GM12872 (cell line): ENCODE measurements around the gene FGF3.

Experiments used
- CTCF ChIP-seq: IDR thresholded peaks from 3 replicates; pipeline ENCODE4 v1.5.1; 2011; ENCODE audit warnings: low read depth, mild to moderate bottlenecking, low read length, moderate library complexity; ENCODE audit not compliant: insufficient read depth

The FGF3 gene

GRCh38 chr11:69800278-69800677, 18.9 kb downstream of the FGF3 start:
- TF ChIP-seq CTCF: no peak

- no peak for TF ChIP-seq CTCF
Measured at GRCh38 chr11:69799582-69799981, 19.6 kb downstream of the FGF3 start.

- no peak for TF ChIP-seq CTCF
Measured at GRCh38 chr11:69799097-69799496, 20.1 kb downstream of the FGF3 start.

- TF ChIP-seq CTCF: no peak
Measured at GRCh38 chr11:69797737-69798528, 21.3 kb downstream of the FGF3 start.

GRCh38 chr11:69797156-69797555, 22.1 kb downstream of the FGF3 start:
- TF ChIP-seq CTCF: no peak

GRCh38 chr11:69796063-69796462, 23.2 kb downstream of the FGF3 start:
- TF ChIP-seq CTCF: no peak

- no peak for TF ChIP-seq CTCF
Measured at GRCh38 chr11:69791276-69792180, 27.7 kb downstream of the FGF3 start.
